Activated CD4-positive, alpha-beta T cell treated with anti-CD3 and anti-CD28 coated beads, Interleukin-2, amount 50 U/mL, for 24 hours (primary cell): ENCODE data around the gene ANXA3.
"Not testable (repeated sequence)": the region's sequence is repeated elsewhere in the genome, so short reads cannot be mapped to it uniquely, and the experiment has no call there.

Source experiments
- DNase-seq, 2 donors: peaks; one replicate each; pipeline ENCODE4 v3.0.0-alpha.2; 2020; ENCODE audit warnings: low read depth in 1 of 2, low spot score in 1 of 2

Gene ANXA3

DNA sequence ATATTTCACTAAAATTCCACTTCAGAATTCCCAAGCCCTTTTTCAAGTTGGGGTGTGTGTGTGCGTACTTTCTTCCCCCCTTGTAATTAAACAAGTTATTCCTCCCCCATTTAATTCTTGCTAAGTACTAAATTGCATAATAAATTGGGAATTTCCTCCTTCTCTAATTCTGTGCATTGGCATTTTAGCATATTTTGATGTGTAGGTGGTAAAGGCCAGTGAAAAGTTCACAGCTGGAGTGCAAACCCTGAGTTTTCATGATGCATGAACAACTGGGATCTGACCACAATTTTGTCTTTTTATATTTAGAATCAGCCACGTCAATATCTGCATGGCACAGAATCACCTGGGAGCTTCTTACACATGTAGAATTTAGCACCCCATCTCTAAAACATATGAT, 18.5 kb downstream of the ANXA3 start:
- DNase-seq, result no peak

- DNase-seq, result no peak
Observed at GRCh38 chr4:78571804-78572203, 20.2 kb downstream of the ANXA3 start.

GRCh38 chr4:78578674-78579425, 27.3 kb downstream of the ANXA3 start:
- no peak for DNase-seq

- DNase-seq, result no peak
Observed at GRCh38 chr4:78581618-78582017, 30.0 kb downstream of the ANXA3 start.

- no peak for DNase-seq
Observed at GRCh38 chr4:78584863-78585547, 33.4 kb downstream of the ANXA3 start.

DNA sequence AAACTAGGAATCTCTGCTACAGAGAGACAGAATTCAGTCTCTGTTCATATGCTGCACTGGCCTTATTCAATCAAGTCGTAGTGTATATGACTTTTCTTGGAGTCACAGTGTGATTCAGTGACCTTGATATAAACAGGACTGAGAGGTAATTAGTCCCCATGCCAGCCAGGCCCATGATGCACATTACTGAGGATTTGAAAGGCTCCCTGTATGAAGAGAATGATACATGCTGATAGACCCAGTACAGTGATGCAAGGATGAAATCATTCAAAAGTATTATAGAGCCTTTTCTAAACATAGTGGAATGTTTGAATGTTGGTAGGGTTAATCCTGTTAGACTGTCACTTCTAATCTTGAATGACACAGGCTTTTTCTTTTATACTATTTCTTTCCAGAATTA, 34.1 kb downstream of the ANXA3 start:
- no peak for DNase-seq

DNA sequence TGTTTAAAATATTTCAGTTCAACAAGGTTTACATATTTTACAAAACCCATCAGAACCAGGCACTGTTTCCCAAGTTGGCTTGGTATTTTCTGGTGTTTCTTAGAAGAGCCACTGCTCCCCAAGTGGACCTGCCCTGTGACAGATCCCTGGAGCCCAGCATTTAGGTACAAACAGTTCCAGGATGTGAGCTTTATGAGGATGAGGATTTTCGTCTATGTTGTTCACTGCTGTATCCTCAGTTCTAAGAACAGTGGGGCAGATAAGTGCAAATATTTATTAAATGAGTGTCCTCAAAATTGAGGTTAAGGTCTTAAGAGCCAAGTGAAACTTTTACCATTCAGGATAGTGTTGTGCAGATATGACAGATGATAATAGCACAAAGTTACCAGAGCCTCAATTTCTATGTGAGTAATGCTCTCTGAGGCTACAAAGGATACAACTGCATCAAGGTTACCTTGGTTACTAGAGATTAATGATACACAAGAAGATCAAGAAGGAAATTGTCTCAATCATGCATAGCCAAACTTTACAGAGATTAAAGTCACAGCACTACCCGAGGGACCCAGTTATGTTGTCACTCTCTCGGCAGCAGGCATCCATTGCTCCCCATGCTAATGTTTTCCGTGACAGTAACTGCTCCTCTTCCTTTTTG, 37.5 kb downstream of the ANXA3 start:
- DNase-seq, result no peak

- DNase-seq, result no peak
Observed at GRCh38 chr4:78591404-78591803, 39.8 kb downstream of the ANXA3 start.

- no peak for DNase-seq
Observed at GRCh38 chr4:78592088-78592783, 40.7 kb downstream of the ANXA3 start.

- DNase-seq, result no peak
Observed at GRCh38 chr4:78596111-78596742, 44.7 kb downstream of the ANXA3 start.

DNA sequence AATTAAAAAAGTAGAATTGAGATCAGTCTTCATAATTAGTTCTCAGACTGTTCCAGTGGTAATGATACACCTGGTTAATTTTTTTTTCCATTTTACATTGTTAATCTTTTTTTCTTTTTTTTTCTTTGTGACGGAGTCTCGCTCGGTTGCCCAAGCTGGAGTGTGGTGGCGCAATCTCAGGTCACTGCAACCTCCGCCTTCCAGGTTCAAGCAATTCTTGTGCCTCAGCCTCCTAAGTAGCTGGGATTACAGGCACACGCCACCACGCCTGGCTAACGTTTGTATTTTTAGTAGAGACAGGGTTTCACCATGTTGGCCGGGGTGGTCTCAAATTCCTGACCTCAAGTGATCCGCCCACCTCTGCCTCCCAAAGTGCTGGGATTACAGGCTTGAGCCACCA, 46.9 kb downstream of the ANXA3 start:
- DNase-seq, result not testable (repeated sequence)

DNA sequence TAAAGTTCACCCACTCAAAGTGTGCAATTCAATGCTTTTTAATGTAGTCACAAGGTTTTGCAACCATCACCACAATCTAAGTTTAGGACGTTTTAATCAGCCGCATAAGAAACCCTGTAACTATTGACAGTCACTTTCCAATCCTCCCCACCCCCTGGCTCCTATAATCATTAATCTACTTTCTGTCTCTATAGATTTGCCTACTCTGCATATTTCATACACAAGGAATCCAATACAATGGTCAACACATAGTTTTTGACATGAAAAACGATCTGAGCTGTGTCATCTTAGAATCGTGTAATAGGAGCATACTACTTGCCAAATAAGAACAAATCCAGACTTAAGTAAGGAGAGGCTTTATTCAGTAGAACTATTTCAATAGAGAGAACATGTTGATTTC, 47.6 kb downstream of the ANXA3 start:
- DNase-seq, result no peak

- DNase-seq, result no peak
Observed at GRCh38 chr4:78599931-78600375, 48.4 kb downstream of the ANXA3 start.

DNA sequence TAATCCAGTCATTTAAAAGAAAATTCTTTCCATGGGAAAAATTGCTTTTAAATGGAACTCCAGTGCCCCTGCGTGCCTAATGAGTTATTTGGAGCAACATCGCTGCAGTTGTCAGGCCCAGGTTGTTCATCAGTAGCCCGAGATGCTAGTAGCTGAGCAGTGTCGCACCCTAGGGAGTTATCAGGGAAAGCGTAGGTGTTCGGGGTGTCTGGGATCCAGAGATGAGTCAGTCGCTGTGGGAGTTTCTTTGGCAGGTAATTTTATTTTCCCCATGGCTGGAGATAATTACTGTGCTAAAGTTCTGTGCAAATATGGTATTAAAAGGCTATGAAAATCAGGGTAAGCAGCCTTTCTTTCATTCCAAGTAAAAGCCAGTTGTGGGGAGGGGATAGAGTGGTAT, 49.4 kb downstream of the ANXA3 start:
- DNase-seq, result no peak

- DNase-seq, result no peak
Observed at GRCh38 chr4:78602334-78602733, 50.8 kb downstream of the ANXA3 start.

- DNase-seq, result no peak
Observed at GRCh38 chr4:78603384-78603783, 51.8 kb downstream of the ANXA3 start.

GRCh38 chr4:78604988-78605387, 53.4 kb downstream of the ANXA3 start:
- no peak for DNase-seq

DNA sequence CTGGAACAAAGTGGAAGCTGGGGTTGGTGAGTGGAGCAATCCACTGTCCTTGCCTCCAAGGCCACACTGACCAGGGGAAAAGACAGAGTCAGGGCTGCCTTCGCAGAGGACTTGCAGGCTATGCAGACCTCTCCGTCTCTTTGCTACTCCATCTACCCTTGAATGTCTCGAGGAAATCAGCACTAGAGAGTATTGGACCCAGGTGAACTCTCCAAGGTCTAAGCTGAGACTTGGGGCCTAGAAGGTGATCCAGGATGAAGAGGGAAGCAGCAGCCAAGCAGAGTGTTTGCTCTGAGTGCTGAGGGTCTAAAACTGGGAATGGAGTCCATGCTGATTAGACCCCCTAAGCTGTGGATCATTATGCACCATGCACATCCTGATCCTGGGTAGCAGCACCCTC, 54.5 kb downstream of the ANXA3 start:
- no peak for DNase-seq

- DNase-seq, result no peak
Observed at GRCh38 chr4:78606530-78607095, 55.0 kb downstream of the ANXA3 start.

DNA sequence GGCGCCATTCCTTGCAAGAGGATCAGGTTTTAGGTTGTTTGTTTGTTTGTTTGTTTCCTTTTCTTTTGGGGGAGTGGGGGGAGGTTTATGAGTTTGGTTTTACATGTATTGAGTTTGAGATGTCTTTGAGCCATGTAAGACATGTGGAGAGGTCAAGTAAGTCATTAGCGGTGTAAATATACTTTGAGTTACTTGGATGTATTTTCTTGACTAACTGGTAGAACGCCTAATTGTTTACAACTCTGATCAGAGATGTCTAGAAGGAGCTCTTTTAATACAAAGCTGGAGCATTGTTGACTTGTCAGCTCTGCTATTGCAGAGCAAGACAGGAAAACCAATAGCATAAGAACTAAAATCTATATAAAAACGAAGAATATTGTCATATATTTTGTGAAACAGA, 57.1 kb downstream of the ANXA3 start:
- DNase-seq, result no peak

GRCh38 chr4:78609580-78609979, 58.0 kb downstream of the ANXA3 start:
- no peak for DNase-seq
